ENCODE measurements around the gene SNED1. TPM values are rescaled to one million over a fixed set of nuclear protein-coding genes. Genes with fewer than 3 reads are reported as not detected.

The SNED1 gene
- polyA plus RNA-seq, 3 donors = 0.02 to 3.4 (median 0.12) TPM

GRCh38 chr2:241136191-241136590, 137.8 kb downstream of the SNED1 start:
- Histone ChIP-seq H3K4me1 (ENCODE audit: control insufficient read depth in 1 of 2, insufficient read depth in 2 of 2, low read length in 2 of 2) (no peaks in the 10 kb centered on the region), H3K27ac (ENCODE audit: low read depth in 1 of 2, low read length in 2 of 2) (no peak overlapping the region), H3K36me3 (replicated peaks in 1 of 2; ENCODE audit: control insufficient read depth in 1 of 2, insufficient read depth in 2 of 2, low read length in 2 of 2) (peaks cover 9 to 41% of the 10 kb centered on the region in 2 donors), H2AFZ (ENCODE audit: insufficient read depth, low read depth, low read length, poor library complexity, severe bottlenecking) (no peak overlapping the region), H3K9ac (ENCODE audit: insufficient read depth, low read length, poor library complexity, severe bottlenecking) (no peak overlapping the region), H3K4me3 (replicated peaks in 1 of 3; ENCODE audit: low read depth in 2 of 3, low read length in 3 of 3) (no peak overlapping the region), H3K9me3 (replicated peaks in 1 of 2; ENCODE audit: control insufficient read depth in 1 of 2, insufficient read depth in 1 of 2, low read length in 2 of 2) (no peaks in the 10 kb centered on the region), H4K20me1 (ENCODE audit: insufficient read depth, low read length) (no peaks in the 10 kb centered on the region), H3K4me2 (replicated peaks; ENCODE audit: extremely low read depth, low read length, poor library complexity, severe bottlenecking) (no peak overlapping the region), H3K27me3 (ENCODE audit: control insufficient read depth in 2 of 2, insufficient read depth in 2 of 2, low read length in 2 of 2) (no peaks in the 10 kb centered on the region), H3K79me2 (ENCODE audit: insufficient read depth, low read length) (no peaks in the 10 kb centered on the region)
- no peaks in the 10 kb centered on the region for H3K4me1 Mint-ChIP-seq
- peaks cover 23 to 44% of the 10 kb centered on the region in 2 donors for H3K36me3 Mint-ChIP-seq
- no peak for DNase-seq
- H3K27ac Mint-ChIP-seq = no peak overlapping the region
- TF ChIP-seq CTCF (IDR thresholded peaks at IDR 0.05) = no peak
- 87% methylated on average over 7 of the region's 8 CpGs for WGBS (ENCODE audit: insufficient coverage)
- intact Hi-C loops (cut with micrococcal nuclease) = no loop called here
- H3K9me3 Mint-ChIP-seq = no peaks in the 10 kb centered on the region
- peaks cover 0 to 1% (median 0%) of the 10 kb centered on the region in 3 donors for H3K27me3 Mint-ChIP-seq (ENCODE audit: low read depth in 3 of 3)
- no peak overlapping the region for H3K4me3 Mint-ChIP-seq

GRCh38 chr2:241136661-241137260, 138.3 kb downstream of the SNED1 start:
- Histone ChIP-seq H3K4me1 (ENCODE audit: control insufficient read depth in 1 of 2, insufficient read depth in 2 of 2, low read length in 2 of 2) (no peaks in the 10 kb centered on the region), H3K27me3 (ENCODE audit: control insufficient read depth in 2 of 2, insufficient read depth in 2 of 2, low read length in 2 of 2) (no peaks in the 10 kb centered on the region), H3K79me2 (ENCODE audit: insufficient read depth, low read length) (no peaks in the 10 kb centered on the region), H3K9me3 (replicated peaks in 1 of 2; ENCODE audit: control insufficient read depth in 1 of 2, insufficient read depth in 1 of 2, low read length in 2 of 2) (no peaks in the 10 kb centered on the region), H3K4me3 (replicated peaks in 1 of 3; ENCODE audit: low read depth in 2 of 3, low read length in 3 of 3) (no peak overlapping the region), H3K27ac (ENCODE audit: low read depth in 1 of 2, low read length in 2 of 2) (no peak overlapping the region), H4K20me1 (ENCODE audit: insufficient read depth, low read length) (no peaks in the 10 kb centered on the region), H3K36me3 (replicated peaks in 1 of 2; ENCODE audit: control insufficient read depth in 1 of 2, insufficient read depth in 2 of 2, low read length in 2 of 2) (peaks cover 9 to 41% of the 10 kb centered on the region in 2 donors), H3K4me2 (replicated peaks; ENCODE audit: extremely low read depth, low read length, poor library complexity, severe bottlenecking) (no peak overlapping the region), H2AFZ (ENCODE audit: insufficient read depth, low read depth, low read length, poor library complexity, severe bottlenecking) (no peak overlapping the region), H3K9ac (ENCODE audit: insufficient read depth, low read length, poor library complexity, severe bottlenecking) (no peak overlapping the region)
- no peak for TF ChIP-seq CTCF (IDR thresholded peaks at IDR 0.05)
- no peaks in the 10 kb centered on the region for H3K9me3 Mint-ChIP-seq
- H3K27me3 Mint-ChIP-seq (ENCODE audit: low read depth in 3 of 3) = peaks cover 0 to 1% (median 0%) of the 10 kb centered on the region in 3 donors
- H3K36me3 Mint-ChIP-seq = peaks cover 23 to 46% of the 10 kb centered on the region in 2 donors
- no peaks in the 10 kb centered on the region for H3K4me1 Mint-ChIP-seq
- peak overlapping the region in 1 of 7 donors; percentile 31 for H3K27ac Mint-ChIP-seq
- H3K4me3 Mint-ChIP-seq = no peak overlapping the region
- 95% methylated on average over 20 of the region's 25 CpGs for WGBS (ENCODE audit: insufficient coverage)
- intact Hi-C loops (cut with micrococcal nuclease) = no loop called here
- no peak for DNase-seq

Measured in CD14-positive monocyte (primary cell).